HG02588 (cell line): ENCODE results near the gene SLC16A8.
"Not testable (repeated sequence)": the region's sequence is repeated elsewhere in the genome, so short reads cannot be mapped to it uniquely, and the experiment has no call there.

Source experiments
- ATAC-seq: cut with Tn5 transposase; IDR thresholded peaks from one replicate; pipeline ENCODE4 v1.9.1; 2021; ENCODE audit warnings: mild to moderate bottlenecking, moderate library complexity; ENCODE audit not compliant: unreplicated experiment

Gene SLC16A8, protein sequence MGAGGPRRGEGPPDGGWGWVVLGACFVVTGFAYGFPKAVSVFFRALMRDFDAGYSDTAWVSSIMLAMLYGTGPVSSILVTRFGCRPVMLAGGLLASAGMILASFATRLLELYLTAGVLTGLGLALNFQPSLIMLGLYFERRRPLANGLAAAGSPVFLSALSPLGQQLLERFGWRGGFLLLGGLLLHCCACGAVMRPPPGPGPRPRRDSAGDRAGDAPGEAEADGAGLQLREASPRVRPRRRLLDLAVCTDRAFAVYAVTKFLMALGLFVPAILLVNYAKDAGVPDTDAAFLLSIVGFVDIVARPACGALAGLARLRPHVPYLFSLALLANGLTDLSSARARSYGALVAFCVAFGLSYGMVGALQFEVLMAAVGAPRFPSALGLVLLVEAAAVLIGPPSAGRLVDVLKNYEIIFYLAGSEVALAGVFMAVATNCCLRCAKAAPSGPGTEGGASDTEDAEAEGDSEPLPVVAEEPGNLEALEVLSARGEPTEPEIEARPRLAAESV

GRCh38 chr22:38083931-38084631, at the start of gene SLC16A8:
SLC16A8 (minus strand) TSS chr22:38084184; CDS start chr22:38082873, 1,311 bp downstream.
- no peak for ATAC-seq

DNA sequence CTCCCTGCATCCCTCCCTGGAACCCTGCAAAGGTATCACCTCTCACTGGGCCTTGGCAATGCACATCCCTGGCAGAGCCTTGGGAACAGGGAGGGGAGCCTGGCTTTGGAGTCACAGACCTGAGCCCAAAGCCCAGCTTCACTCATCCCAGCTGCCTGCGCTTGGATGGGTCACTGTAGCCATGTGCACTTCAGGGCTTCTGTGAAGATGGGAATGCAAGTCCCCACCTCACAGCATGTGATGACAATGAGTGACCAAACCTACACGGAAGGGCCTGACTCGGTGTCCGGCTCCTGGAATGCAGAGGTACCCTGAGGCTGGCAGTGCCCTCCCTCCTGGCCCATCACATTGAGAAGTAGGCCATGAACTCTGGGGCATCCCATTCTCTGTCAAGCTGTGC, 49.3 kb upstream of the SLC16A8 start:
- ATAC-seq = no peak

- ATAC-seq = no peak
These were observed 48.8 kb upstream of the SLC16A8 start for GRCh38 chr22:38132794-38133193.

GRCh38 chr22:38132136-38132535, 48.2 kb upstream of the SLC16A8 start:
- ATAC-seq = no peak

DNA sequence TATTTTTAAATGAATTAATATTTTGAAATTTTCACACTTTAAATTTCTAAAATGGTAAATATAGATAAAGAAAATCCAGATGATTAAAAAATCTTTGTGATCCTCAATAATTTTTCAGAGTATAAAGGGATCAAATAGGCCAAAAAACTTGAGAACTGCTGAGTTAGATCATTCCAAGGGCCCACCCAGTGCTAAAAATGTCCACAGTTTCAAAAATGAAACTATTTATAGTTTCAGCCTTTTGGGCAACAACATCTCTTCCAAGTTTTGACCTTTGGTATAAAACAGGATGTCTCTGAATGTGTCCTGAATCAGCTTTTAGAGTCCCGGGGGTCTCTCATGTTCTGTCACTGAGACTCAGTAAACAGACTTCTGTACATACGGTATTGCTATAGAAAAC, 47.4 kb upstream of the SLC16A8 start:
- ATAC-seq = no peak

DNA sequence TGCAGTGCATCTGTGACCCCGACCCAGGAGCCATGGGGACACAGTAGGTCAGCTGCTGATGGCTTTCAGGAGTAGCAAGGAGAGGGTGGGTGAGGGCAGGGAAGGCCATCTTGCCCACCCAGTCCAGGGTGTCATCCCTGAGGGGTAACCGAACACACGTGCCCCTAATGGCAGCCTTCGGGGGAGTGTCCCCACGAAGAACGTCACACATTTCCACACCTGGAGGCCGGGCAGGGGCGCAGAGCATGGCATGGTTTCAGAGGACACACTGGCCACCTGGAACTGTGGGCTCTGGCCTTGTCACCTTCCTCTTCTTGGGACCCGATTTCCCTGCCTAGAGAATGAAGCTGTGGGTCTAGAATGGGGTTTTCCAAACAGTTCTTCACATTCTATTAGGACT, 45.9 kb upstream of the SLC16A8 start:
- ATAC-seq = no peak

DNA sequence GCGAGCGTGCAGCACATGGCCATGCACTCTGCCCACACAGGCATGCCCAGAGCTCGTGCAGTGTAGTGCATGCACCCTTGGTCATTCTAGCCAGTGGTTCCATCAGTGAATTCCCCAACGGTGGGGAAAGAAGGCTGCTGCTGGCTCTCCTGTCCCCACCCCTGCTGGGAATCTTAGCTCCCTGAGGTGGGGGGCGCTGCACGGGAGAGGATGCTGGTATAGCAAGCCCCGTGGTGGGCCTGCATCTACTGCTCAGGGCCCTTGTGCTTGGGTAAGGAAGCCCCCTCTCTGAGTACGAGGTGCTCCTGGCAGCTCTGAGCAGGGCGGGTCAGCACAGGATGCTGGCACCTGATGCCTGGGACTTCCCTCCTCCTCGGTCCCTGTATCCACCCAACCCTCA, 45.0 kb upstream of the SLC16A8 start:
- no peak for ATAC-seq

DNA sequence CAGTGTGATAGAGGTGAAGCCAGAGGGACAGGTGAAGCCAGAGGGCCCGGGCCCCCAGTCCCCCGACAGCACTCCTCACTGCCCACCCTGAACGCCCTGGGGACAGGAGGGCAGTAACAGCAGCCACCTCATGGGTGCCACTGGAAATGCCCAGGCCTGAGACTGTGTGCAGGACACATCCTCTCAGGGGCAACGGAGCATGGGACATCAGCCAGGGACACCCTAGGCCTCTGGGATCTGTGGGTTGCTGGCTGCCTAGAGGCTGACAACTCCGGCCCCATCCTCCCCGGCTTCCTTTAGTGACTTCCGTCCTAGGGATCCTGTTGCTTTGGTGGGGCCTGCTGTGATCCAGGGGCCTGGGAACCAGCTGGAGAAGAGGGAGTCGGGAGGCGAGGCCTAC, 43.9 kb upstream of the SLC16A8 start:
- no peak for ATAC-seq

DNA sequence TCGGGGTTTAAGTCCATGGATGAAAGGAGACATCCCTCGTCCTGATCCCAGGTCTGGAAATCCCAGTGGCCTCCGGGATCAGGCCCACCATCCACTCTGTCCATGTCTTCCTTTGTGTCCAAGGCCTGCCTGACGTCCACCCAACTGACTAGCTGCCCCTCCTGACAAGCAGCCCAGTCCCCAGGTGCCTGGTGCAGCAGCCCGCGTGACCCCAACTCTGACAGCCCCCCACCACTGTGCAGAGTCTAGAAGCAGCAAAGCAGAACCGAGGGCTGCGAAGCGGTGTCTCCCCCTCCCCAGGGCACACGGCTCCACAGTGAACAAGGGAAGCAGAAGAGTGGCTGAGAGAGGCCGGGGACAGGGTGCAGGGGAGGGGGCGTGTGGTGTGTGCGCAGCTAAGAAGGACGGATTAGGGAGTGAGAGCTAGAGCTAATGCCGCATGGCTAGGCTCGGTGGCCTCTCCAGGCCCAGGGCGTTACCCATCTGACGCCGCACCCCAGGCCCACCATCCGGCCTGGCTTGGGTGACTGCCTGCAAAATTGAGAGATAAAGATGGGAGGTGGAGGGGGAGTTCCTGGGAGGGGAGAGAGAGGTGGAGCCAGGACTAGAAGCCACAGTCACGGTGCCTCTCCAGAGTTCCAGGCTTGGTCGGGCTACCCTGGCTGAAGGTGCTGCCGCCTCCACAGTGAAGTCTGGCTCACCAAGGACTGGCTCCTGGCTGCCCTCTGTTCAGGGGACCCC, 43.1 kb upstream of the SLC16A8 start:
- ATAC-seq = no peak

- ATAC-seq = no peak
These were observed 41.8 kb upstream of the SLC16A8 start for GRCh38 chr22:38125751-38126201.

- ATAC-seq = no peak
These were observed 41.1 kb upstream of the SLC16A8 start for GRCh38 chr22:38125038-38125610.

- no peak for ATAC-seq
These were observed 40.4 kb upstream of the SLC16A8 start for GRCh38 chr22:38124236-38124974.

GRCh38 chr22:38122616-38123015, 38.6 kb upstream of the SLC16A8 start:
- no peak for ATAC-seq

DNA sequence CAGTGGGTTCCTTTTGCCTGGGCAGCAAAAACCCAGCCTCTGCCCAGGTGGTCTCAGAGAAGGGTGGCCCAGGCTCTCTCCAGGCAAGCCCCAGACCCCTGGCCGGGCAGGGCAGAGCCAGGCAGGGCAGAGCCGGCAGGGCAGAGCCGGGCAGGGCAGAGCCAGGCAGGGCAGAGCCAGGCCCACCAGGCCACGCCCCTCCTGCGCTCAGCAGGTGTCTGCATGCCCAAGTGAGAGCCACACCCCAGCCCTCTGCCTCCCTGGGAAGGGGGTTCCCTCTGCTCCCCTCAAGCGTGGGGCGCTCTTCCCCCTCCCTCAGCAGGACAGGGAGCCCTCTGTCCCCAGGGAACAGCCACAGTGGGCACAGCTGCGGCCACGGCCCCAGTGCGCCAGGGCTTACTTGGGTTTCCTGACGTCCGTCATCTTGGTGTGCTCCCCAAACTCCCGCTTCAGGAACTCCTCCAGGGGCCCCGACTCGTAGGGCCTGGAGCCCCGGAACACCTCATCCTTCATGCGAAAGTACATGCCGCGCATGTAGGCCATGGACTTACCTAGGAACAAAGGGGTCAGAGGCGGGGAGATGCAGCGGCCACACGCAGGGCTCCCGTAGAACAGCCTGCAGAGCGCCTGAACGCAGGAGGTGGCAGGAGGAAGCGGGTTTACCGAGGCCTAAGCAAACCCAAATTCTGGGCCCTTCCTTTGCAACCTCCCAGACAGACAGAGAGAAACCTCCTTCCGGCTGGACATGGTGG, 36.6 kb upstream of the SLC16A8 start:
- ATAC-seq = no peak

- not testable (repeated sequence) for ATAC-seq
These were observed 34.8 kb upstream of the SLC16A8 start for GRCh38 chr22:38118747-38119146.

GRCh38 chr22:38118182-38118581, 34.2 kb upstream of the SLC16A8 start:
- ATAC-seq = no peak

DNA sequence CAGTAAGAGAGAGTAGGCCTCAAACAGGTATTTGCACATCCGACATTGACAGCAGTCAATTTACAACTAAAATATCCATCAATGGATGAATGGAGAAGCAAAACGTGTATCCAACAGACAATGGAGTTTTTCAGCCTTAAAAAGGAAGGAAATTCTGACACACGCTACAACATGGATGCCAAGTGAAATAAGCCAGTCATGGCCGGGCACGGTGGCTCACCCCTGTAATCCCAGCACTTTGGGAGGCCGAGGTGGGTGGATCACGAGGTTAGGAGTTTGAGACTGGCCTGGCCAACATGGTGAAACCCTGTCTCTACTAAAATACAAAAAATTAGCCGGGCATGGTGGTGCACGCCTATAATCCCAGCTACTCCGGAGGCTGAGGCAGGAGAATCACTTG, 33.6 kb upstream of the SLC16A8 start:
- not testable (repeated sequence) for ATAC-seq

GRCh38 chr22:38115423-38116205, 31.6 kb upstream of the SLC16A8 start:
- ATAC-seq = no peak
